GM23338 (cell line): Measurements from ENCODE around the gene CYB5D1. TPM values are rescaled to one million over a fixed set of nuclear protein-coding genes. Genes with fewer than 3 reads are reported as not detected.

Experiments used
- ATAC-seq: fragments of 200-7000 bp; cut with Tn5 transposase; 3 replicates; pipeline ENCODE4 v1.9.1; 2020
- DNase-seq: peaks from one replicate; pipeline ENCODE4 v3.0.0-alpha.2; 2015; ENCODE audit warnings: low spot score
- H2AFZ ChIP-seq: fragments of 200-600 bp; sonication (generic); 2 replicates; pipeline ENCODE4 v1.8.0; 2016; ENCODE audit warnings: antibody characterized with exemption, mild to moderate bottlenecking, moderate library complexity
- H3F3A ChIP-seq: fragments of 200-600 bp; sonication (generic); replicated peaks from 2 replicates; pipeline ENCODE4 v1.8.0; 2017; ENCODE audit warnings: antibody characterized with exemption, mixed run types, low read depth
- H3K27ac ChIP-seq: fragments of 200-600 bp; sonication (generic); 2 replicates; pipeline ENCODE4 v1.6.1; 2016; ENCODE audit warnings: low read depth
- H3K27me3 ChIP-seq: fragments of 200-600 bp; sonication (generic); 2 replicates; pipeline ENCODE4 v1.8.0; 2016; ENCODE audit warnings: mild to moderate bottlenecking, mixed run types, moderate library complexity; ENCODE audit not compliant: insufficient read depth
- H3K36me3 ChIP-seq: fragments of 200-600 bp; sonication (generic); 2 replicates; pipeline ENCODE4 v1.8.0; 2016; ENCODE audit warnings: mild to moderate bottlenecking; ENCODE audit not compliant: insufficient read depth
- H3K4me1 ChIP-seq: fragments of 200-600 bp; sonication (generic); 2 replicates; pipeline ENCODE4 v1.8.0; 2016; ENCODE audit warnings: mild to moderate bottlenecking, moderate library complexity; ENCODE audit not compliant: insufficient read depth
- H3K4me2 ChIP-seq: fragments of 200-600 bp; sonication (generic); 2 replicates; pipeline ENCODE4 v1.7.1; 2017; ENCODE audit warnings: mixed run types
- H3K4me3 ChIP-seq: fragments of 200-600 bp; sonication (generic); 2 replicates; pipeline ENCODE4 v1.6.1; 2016; ENCODE audit warnings: mixed run types
- H3K79me2 ChIP-seq: fragments of 200-600 bp; sonication (generic); replicated peaks from 2 replicates; pipeline ENCODE4 v1.8.0; 2017; ENCODE audit warnings: mild to moderate bottlenecking; ENCODE audit not compliant: insufficient read depth
- H3K9me2 ChIP-seq: fragments of 200-600 bp; sonication (generic); 2 replicates; pipeline ENCODE4 v1.8.0; 2017; ENCODE audit not compliant: insufficient read depth
- H4K20me1 ChIP-seq: fragments of 200-600 bp; sonication (generic); replicated peaks from 2 replicates; pipeline ENCODE4 v1.8.0; 2017; ENCODE audit warnings: mild to moderate bottlenecking; ENCODE audit not compliant: insufficient read depth
- H3K27ac Mint-ChIP-seq: 2 replicates; pipeline ENCODE4 v1.8.0; 2020; ENCODE audit warnings: inconsistent platforms, mild to moderate bottlenecking, moderate library complexity, mixed read lengths
- H3K27me3 Mint-ChIP-seq: 3 replicates; pipeline ENCODE4 v1.8.0; 2022; ENCODE audit warnings: low read depth, mild to moderate bottlenecking, moderate library complexity, mixed read lengths, inconsistent platforms; ENCODE audit not compliant: insufficient read depth, poor library complexity
- H3K36me3 Mint-ChIP-seq: 3 replicates; pipeline ENCODE4 v1.8.0; 2021; ENCODE audit warnings: low read depth, mild to moderate bottlenecking, inconsistent platforms, moderate library complexity, mixed read lengths
- H3K4me1 Mint-ChIP-seq: 3 replicates; pipeline ENCODE4 v1.8.0; 2020; ENCODE audit warnings: mild to moderate bottlenecking, inconsistent platforms, mixed read lengths
- H3K4me3 Mint-ChIP-seq: 3 replicates; pipeline ENCODE4 v1.8.0; 2021; ENCODE audit warnings: moderate library complexity, mild to moderate bottlenecking, inconsistent platforms, mixed read lengths
- H3K9me3 Mint-ChIP-seq: 3 replicates; pipeline ENCODE4 v1.8.0; 2020; ENCODE audit warnings: moderate library complexity, mild to moderate bottlenecking, inconsistent platforms, mixed read lengths
- CREB1 ChIP-seq: fragments of 250-450 bp; sonication (Bioruptor Pico); IDR thresholded peaks from 2 replicates; pipeline ENCODE4 v1.5.0; 2020; ENCODE audit warnings: low read depth, mild to moderate bottlenecking, moderate library complexity
- EZH2 ChIP-seq: fragments of 200-600 bp; sonication (generic); IDR thresholded peaks from one replicate; pipeline ENCODE4 v1.8.0; 2017; ENCODE audit warnings: antibody characterized with exemption, mild to moderate bottlenecking, low read depth; ENCODE audit not compliant: unreplicated experiment
- EZH2phosphoT487 ChIP-seq: fragments of 200-600 bp; sonication (generic); IDR thresholded peaks from one replicate; pipeline ENCODE4 v1.8.1; 2018; ENCODE audit warnings: antibody characterized with exemption; ENCODE audit not compliant: unreplicated experiment
- POLR2AphosphoS5 ChIP-seq: IDR thresholded peaks from 2 replicates; pipeline ENCODE4 v1.6.1; 2016; ENCODE audit warnings: antibody characterized with exemption, low read depth
- STAT1 ChIP-seq: IDR thresholded peaks from one replicate; pipeline ENCODE4 v1.6.1; 2016; ENCODE audit warnings: antibody characterized with exemption; ENCODE audit not compliant: unreplicated experiment
- ZNF114 ChIP-seq: fragments of 250-450 bp; sonication (Bioruptor Pico); IDR thresholded peaks from 2 replicates; pipeline ENCODE4 v1.5.0; 2020; ENCODE audit warnings: mild to moderate bottlenecking, moderate library complexity
- polyA plus RNA-seq: library from polyadenylated mRNA; unstranded; fragments of >200 nt; fragmentation: Nextera tagmentation; extraction: Ambion mirVana; gene quantifications from 2 replicates; pipeline ENCODE4 v1.2.1, GENCODE V29; 2016
- total RNA-seq: library from RNA; depleted of rRNA; stranded (reverse); fragments of >200 nt; shearing (Covaris generic); gene quantifications from 2 replicates; pipeline ENCODE4 v1.2.3, GENCODE V29; 2014

The CYB5D1 gene
- total and polyA plus RNA-seq, 2 experiments from 2014 or later: 3.5 to 8.4 TPM

DNA sequence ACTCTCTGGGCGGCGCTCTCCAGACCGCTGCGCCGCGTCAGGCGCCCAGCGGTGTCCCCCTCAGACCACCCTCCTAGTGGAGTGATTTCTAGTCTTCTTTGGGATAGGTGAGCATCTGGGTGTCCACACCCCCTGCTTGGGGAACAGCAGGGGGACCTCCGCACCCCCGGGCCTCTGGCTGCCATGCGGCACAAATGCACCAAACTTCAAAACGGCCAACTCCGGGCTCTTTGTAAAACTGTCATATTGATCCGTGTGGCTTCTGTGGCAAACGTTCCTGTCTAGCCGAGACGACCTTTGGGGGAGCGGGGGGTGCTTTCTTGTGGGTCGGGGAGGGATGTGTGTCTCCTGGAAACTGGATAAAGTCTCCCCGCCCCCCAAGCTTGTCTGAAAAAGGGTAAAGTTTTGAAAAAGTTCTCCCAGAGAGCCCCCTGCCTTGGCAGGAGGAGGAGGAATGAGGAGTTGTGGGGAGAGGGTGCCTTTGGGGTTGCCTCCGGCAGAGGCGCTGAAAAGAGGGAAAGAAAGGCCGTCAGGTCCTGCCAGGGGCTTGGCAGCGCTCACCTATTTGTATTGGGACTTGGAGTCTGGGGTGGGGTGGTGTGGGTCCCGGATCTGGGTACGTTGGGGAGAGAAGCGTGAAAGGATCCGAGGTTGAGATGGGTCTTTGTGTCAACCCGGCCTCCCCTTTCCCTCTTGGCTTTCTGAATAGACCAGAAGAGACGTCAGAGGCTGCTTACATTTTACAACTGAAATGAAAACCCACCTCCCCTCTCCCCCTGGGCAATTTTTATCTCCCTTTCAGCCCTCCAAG lies 28.6 kb downstream of the CYB5D1 start:
- H3K36me3 ChIP-seq: 0 out of 2 replicates have a peak, but pooled peaks cover 3% of the 10 kb centered on the region
- peaks cover 3% of the 10 kb centered on the region; the same call in 2 of the 3 replicates for H3K4me1 Mint-ChIP-seq
- DNase-seq: peak; percentile 72
- peaks cover 8% of the 10 kb centered on the region for H3F3A ChIP-seq
- H3K79me2 ChIP-seq: no peaks in the 10 kb centered on the region
- peak; percentile 44 for ATAC-seq
- no peak overlapping the region for H3K27ac Mint-ChIP-seq
- no peaks in the 10 kb centered on the region for H3K9me2 ChIP-seq
- H3K36me3 Mint-ChIP-seq: no peaks in the 10 kb centered on the region; the same call in 2 of the 3 replicates
- no peak overlapping the region for H3K27ac ChIP-seq
- no peaks in the 10 kb centered on the region for H4K20me1 ChIP-seq
- H3K27me3 ChIP-seq: peaks cover 64% of the 10 kb centered on the region
- H2AFZ ChIP-seq: peak overlapping the region; percentile 87
- peak overlapping the region; percentile 88 for H3K4me2 ChIP-seq
- H3K4me3 Mint-ChIP-seq: no peak overlapping the region
- H3K27me3 Mint-ChIP-seq: peaks cover 9% of the 10 kb centered on the region
- H3K9me3 Mint-ChIP-seq: no peaks in the 10 kb centered on the region; the same call in 2 of the 3 replicates
- H3K4me1 ChIP-seq: peaks cover 46% of the 10 kb centered on the region
- peak overlapping the region; percentile 65 for H3K4me3 ChIP-seq
- TF ChIP-seq EZH2 (peak; percentile 15), EZH2phosphoT487 (no peak), CREB1 (CRISPR knock-in tag) (0 out of 2 replicates have a peak, but pooled peaks have one; percentile 18)

DNA sequence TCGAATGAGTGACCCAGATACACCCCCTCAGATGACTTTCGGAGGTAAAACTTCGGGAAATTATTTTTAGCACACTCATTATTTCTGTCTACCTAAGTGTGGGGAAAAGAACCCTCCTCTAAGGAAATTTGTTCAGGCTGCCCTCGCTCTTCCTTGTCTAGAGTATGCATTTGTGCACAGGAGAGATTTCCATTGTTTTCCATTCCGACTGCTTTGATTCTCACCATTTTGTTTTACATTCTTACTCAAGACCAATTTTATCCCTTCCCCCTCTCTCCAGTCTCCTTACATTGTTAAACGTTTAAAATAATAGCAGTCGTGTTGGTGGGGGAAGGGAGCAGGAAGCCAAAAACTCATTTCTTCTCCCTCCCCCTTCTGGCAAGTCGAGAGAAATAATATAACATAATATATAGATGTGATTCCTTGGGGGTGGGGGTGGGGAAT lies 29.3 kb downstream of the CYB5D1 start:
- Histone ChIP-seq H2AFZ (peak overlapping the region; percentile 87), H3K4me3 (peak overlapping the region; percentile 65), H3K4me2 (peak overlapping the region; percentile 88), H3K4me1 (peaks cover 46% of the 10 kb centered on the region), H3K27ac (no peak overlapping the region), H3K9me2 (no peaks in the 10 kb centered on the region), H3F3A (peaks cover 8% of the 10 kb centered on the region), H3K27me3 (peaks cover 58% of the 10 kb centered on the region), H3K79me2 (no peaks in the 10 kb centered on the region), H3K36me3 (0 out of 2 replicates have a peak, but pooled peaks cover 3% of the 10 kb centered on the region), H4K20me1 (no peaks in the 10 kb centered on the region)
- TF ChIP-seq STAT1: no peak
- TF ChIP-seq ZNF114: no peak
- Mint-ChIP-seq H3K27me3 (peaks cover 9% of the 10 kb centered on the region), H3K9me3 (no peaks in the 10 kb centered on the region; the same call in 2 of the 3 replicates), H3K4me1 (peaks cover 3% of the 10 kb centered on the region; the same call in 2 of the 3 replicates), H3K4me3 (no peak overlapping the region), H3K36me3 (no peaks in the 10 kb centered on the region; the same call in 2 of the 3 replicates), H3K27ac (no peak overlapping the region)
- ATAC-seq (no peak), DNase-seq (peak; percentile 42)

DNA sequence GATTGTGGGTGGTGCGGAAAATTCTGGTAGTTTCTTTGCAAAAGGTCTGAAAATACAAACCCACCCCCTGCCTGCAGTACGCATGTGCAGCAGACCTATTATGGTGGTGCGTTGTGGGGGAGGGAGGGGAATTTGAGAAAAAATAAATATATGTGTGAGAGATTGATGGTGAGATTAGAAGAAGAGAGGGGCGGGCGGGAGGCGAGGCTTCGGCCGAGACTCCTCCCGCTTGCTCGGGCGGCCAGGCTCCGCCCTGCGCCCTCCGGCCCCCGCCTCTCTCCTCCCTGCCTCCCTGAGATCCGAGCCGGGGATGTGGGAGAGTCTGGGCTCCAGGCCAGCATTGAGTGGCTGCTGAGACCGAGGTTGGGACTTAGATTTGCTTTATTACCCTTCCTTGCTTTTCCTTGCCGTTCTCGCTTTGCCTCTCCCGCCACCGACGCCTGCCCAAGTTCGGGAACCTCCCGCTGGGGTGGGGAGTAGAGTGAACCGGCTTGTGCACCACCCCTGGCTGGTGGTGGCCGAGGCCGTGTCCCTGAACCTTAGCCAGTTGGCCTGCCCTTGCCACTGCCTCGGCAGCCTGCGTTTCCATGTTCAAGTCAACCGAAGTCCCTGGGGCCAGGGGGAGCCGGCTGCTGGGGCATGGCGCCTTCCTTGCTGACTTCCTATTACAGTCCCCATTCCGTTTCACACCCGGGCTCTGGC lies 29.8 kb downstream of the CYB5D1 start:
- H3K4me3 Mint-ChIP-seq: no peak overlapping the region
- Histone ChIP-seq H4K20me1 (no peaks in the 10 kb centered on the region), H3K9me2 (no peaks in the 10 kb centered on the region), H3K27me3 (peaks cover 52% of the 10 kb centered on the region), H3K79me2 (no peaks in the 10 kb centered on the region), H3K27ac (no peak overlapping the region), H2AFZ (peak overlapping the region; percentile 99), H3F3A (peaks cover 8% of the 10 kb centered on the region), H3K4me1 (peaks cover 44% of the 10 kb centered on the region), H3K36me3 (0 out of 2 replicates have a peak, but pooled peaks cover 3% of the 10 kb centered on the region), H3K4me3 (peak overlapping the region; percentile 65), H3K4me2 (peak overlapping the region; percentile 88)
- peak; percentile 86 for ATAC-seq
- H3K36me3 Mint-ChIP-seq: no peaks in the 10 kb centered on the region; the same call in 2 of the 3 replicates
- peak; percentile 90 for DNase-seq
- peaks cover 3% of the 10 kb centered on the region; the same call in 2 of the 3 replicates for H3K4me1 Mint-ChIP-seq
- H3K9me3 Mint-ChIP-seq: no peaks in the 10 kb centered on the region; the same call in 2 of the 3 replicates
- H3K27me3 Mint-ChIP-seq: peaks cover 9% of the 10 kb centered on the region
- no peak for TF ChIP-seq EZH2
- peak; percentile 66 for TF ChIP-seq POLR2AphosphoS5
- no peak overlapping the region for H3K27ac Mint-ChIP-seq
